SU-DHL-6 (cell line): ENCODE results near the gene SDR39U1.

ENCODE experiments used
- H2AFZ ChIP-seq: fragments of 200-600 bp; sonication (generic); 2 replicates; pipeline ENCODE4 v1.6.1; 2014; ENCODE audit warnings: low read depth, mild to moderate bottlenecking, moderate library complexity, mixed read lengths, antibody characterized with exemption, low read length; ENCODE audit not compliant: severe bottlenecking
- H3F3A ChIP-seq: fragments of 200-600 bp; shearing (Covaris generic); 2 replicates; pipeline ENCODE4 v1.6.0; 2016; ENCODE audit warnings: antibody characterized with exemption, mild to moderate bottlenecking; ENCODE audit not compliant: insufficient read depth
- H3K27ac ChIP-seq: fragments of 200-600 bp; sonication (generic); 2 replicates; pipeline ENCODE4 v1.5.1; 2016; ENCODE audit warnings: low read depth, mild to moderate bottlenecking, low read length, moderate library complexity, mixed read lengths
- H3K27me3 ChIP-seq: fragments of 200-600 bp; sonication (generic), shearing (Covaris generic); 2 replicates; pipeline ENCODE4 v1.6.0; 2014; ENCODE audit warnings: mild to moderate bottlenecking, low read length
- H3K36me3 ChIP-seq: fragments of 200-600 bp; sonication (generic); 2 replicates; pipeline ENCODE4 v1.6.1; 2014; ENCODE audit warnings: mild to moderate bottlenecking, low read length, mixed read lengths
- H3K4me2 ChIP-seq: fragments of 300-600, 200-600 bp; shearing (Covaris generic), sonication (generic); 2 replicates; pipeline ENCODE4 v1.6.0; 2014; ENCODE audit warnings: low read length, low read depth, mild to moderate bottlenecking; ENCODE audit not compliant: poor library complexity, severe bottlenecking
- H3K4me3 ChIP-seq: fragments of 200-600 bp; sonication (generic); 2 replicates; pipeline ENCODE4 v1.5.1; 2014; ENCODE audit warnings: antibody characterized with exemption, low read length, mild to moderate bottlenecking, mixed read lengths; ENCODE audit not compliant: insufficient read depth, poor library complexity, severe bottlenecking
- H3K79me2 ChIP-seq: fragments of 200-600 bp; sonication (generic); 2 replicates; pipeline ENCODE4 v1.6.1; 2014; ENCODE audit warnings: mild to moderate bottlenecking, low read length, moderate library complexity; ENCODE audit not compliant: insufficient read depth
- H3K9ac ChIP-seq: fragments of 200-600 bp; sonication (generic); 2 replicates; pipeline ENCODE4 v1.7.0; 2014; ENCODE audit warnings: mild to moderate bottlenecking, low read length
- H3K9me2 ChIP-seq: fragments of 200-600 bp; sonication (generic); replicated peaks from 2 replicates; pipeline ENCODE4 v1.6.1; 2014; ENCODE audit warnings: low read length; ENCODE audit not compliant: insufficient read depth
- H3K9me3 ChIP-seq: fragments of 200-600 bp; sonication (generic); 2 replicates; pipeline ENCODE4 v1.6.1; 2014; ENCODE audit warnings: low read length, mixed read lengths; ENCODE audit not compliant: insufficient read depth
- H4K20me1 ChIP-seq: fragments of 200-600 bp; sonication (generic); 2 replicates; pipeline ENCODE4 v1.6.1; 2014; ENCODE audit warnings: low read depth, mild to moderate bottlenecking, antibody characterized with exemption, low read length, moderate library complexity, mixed read lengths
- EZH2phosphoT487 ChIP-seq: fragments of 200-600 bp; sonication (generic), shearing (Covaris generic); conservative IDR thresholded peaks from 2 replicates; pipeline ENCODE4 v1.6.1; 2018; ENCODE audit warnings: mild to moderate bottlenecking, antibody characterized with exemption, low read length, moderate library complexity, mixed read lengths
- TF ChIP-seq, protein P1 (sequence below): fragments of 200-600 bp; sonication (generic); IDR thresholded peaks from one replicate; pipeline ENCODE4 v1.5.1; 2017; ENCODE audit warnings: antibody characterized with exemption, mild to moderate bottlenecking, low read length, moderate library complexity; ENCODE audit not compliant: insufficient read depth, poor library complexity, severe bottlenecking

SDR39U1 gene

DNA sequence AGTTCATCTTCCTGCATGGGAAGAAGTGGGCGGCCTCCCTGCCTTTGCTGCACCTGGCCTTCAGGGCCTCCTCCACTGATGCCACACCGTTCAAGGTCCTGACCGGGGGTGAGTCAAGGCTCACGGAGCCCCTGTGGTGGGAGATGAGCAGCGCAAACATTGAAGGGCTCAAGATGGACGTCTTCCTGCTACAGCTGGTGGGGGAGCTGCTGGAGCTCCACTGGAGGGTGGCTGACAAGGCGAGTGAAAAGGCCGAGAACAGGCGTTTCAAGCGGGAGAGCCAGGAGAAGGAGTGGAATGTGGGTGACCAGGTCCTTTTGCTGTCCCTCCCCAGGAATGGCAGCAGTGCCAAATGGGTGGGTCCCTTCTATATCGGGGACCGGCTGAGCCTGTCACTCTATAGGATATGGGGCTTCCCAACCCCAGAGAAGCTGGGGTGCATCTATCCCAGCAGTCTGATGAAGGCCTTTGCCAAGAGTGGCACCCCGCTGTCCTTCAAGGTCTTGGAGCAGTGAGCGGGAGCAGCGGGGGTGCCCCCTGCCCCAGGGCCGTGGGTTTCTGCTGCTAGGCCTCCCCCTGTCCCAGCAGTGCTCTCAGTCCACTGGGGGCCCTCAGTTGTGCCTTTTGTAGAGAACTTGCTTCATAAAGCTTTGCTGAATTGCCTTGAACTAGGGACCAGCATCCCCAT lies 25.5 kb downstream of the SDR39U1 start:
- H3K9ac ChIP-seq: no peak overlapping the region
- TF ChIP-seq EZH2phosphoT487: no peak
- TF ChIP-seq, protein P1, sequence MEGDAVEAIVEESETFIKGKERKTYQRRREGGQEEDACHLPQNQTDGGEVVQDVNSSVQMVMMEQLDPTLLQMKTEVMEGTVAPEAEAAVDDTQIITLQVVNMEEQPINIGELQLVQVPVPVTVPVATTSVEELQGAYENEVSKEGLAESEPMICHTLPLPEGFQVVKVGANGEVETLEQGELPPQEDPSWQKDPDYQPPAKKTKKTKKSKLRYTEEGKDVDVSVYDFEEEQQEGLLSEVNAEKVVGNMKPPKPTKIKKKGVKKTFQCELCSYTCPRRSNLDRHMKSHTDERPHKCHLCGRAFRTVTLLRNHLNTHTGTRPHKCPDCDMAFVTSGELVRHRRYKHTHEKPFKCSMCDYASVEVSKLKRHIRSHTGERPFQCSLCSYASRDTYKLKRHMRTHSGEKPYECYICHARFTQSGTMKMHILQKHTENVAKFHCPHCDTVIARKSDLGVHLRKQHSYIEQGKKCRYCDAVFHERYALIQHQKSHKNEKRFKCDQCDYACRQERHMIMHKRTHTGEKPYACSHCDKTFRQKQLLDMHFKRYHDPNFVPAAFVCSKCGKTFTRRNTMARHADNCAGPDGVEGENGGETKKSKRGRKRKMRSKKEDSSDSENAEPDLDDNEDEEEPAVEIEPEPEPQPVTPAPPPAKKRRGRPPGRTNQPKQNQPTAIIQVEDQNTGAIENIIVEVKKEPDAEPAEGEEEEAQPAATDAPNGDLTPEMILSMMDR: no peak
- H3K27me3 ChIP-seq: no peaks in the 10 kb centered on the region
- H3K79me2 ChIP-seq: no peaks in the 10 kb centered on the region
- H3F3A ChIP-seq: no peaks in the 10 kb centered on the region
- no peaks in the 10 kb centered on the region for H4K20me1 ChIP-seq
- H3K27ac ChIP-seq: no peak overlapping the region
- no peak overlapping the region for H3K4me2 ChIP-seq
- no peaks in the 10 kb centered on the region for H3K9me3 ChIP-seq
- no peak overlapping the region for H3K4me3 ChIP-seq
- H2AFZ ChIP-seq: no peak overlapping the region
- H3K9me2 ChIP-seq: no peaks in the 10 kb centered on the region
- no peaks in the 10 kb centered on the region for H3K36me3 ChIP-seq

DNA sequence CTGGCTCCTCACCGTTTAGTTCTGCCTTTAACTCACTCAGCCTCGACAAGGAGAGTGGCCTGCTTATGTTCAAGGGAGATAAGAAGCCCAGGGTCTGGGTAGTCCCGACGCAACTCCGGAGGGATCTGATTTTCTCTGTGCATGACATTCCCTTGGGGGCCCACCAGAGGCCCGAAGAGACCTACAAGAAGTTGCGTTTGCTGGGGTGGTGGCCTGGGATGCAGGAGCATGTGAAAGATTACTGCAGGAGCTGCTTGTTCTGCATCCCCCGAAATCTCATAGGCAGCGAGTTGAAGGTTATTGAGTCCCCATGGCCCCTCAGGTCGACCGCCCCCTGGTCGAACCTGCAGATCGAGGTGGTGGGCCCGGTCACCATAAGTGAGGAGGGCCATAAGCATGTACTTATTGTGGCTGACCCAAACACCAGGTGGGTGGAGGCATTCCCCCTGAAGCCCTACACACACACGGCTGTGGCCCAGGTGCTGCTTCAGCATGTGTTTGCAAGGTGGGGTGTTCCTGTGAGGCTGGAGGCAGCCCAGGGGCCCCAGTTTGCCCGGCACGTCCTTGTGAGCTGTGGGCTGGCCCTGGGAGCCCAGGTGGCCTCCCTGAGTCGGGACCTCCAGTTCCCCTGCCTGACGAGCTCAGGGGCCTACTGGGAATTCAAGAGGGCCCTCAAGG lies 26.2 kb downstream of the SDR39U1 start:
- Histone ChIP-seq H3K9me2 (no peaks in the 10 kb centered on the region), H3F3A (no peaks in the 10 kb centered on the region), H3K27me3 (no peaks in the 10 kb centered on the region), H4K20me1 (no peaks in the 10 kb centered on the region), H3K36me3 (no peaks in the 10 kb centered on the region), H3K9ac (no peak overlapping the region), H3K79me2 (no peaks in the 10 kb centered on the region), H3K9me3 (no peaks in the 10 kb centered on the region), H3K27ac (no peak overlapping the region), H3K4me3 (no peak overlapping the region), H2AFZ (no peak overlapping the region), H3K4me2 (no peak overlapping the region)
- TF ChIP-seq EZH2phosphoT487: no peak
- TF ChIP-seq, protein P1: no peak

DNA sequence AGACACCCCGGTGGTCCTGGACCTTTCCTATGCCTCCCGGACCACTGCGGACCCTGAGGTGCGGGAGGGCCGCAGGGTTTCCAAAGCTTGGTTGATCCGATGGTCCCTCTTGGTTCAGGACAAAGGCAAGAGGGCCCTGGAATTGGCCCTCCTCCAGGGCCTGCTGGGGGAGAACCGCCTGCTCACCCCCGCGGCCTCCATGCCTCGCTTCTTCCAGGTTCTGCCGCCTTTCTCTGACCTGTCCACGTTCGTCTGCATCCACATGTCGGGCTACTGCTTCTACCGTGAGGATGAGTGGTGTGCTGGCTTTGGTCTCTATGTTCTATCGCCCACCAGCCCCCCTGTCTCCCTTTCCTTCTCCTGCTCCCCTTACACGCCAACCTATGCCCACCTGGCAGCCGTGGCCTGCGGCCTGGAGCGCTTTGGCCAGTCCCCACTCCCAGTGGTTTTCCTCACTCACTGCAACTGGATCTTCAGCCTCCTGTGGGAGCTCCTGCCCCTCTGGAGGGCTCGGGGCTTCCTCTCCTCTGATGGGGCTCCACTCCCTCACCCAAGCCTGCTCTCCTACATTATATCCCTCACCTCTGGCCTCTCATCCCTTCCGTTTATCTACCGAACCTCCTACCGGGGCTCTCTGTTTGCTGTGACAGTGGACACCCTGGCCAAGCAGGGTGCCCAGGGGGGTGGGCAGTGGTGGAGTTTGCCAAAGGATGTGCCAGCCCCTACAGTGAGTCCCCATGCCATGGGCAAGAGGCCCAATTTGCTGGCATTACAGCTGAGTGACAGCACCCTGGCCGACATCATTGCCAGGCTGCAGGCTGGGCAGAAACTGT lies 26.9 kb downstream of the SDR39U1 start:
- Histone ChIP-seq H3K27me3 (no peaks in the 10 kb centered on the region), H3K9me3 (no peaks in the 10 kb centered on the region), H2AFZ (no peak overlapping the region), H3K9ac (no peak overlapping the region), H3K36me3 (no peaks in the 10 kb centered on the region), H3K79me2 (no peaks in the 10 kb centered on the region), H3F3A (no peaks in the 10 kb centered on the region), H3K27ac (no peak overlapping the region), H3K4me3 (no peak overlapping the region), H3K9me2 (no peaks in the 10 kb centered on the region), H3K4me2 (no peak overlapping the region), H4K20me1 (no peaks in the 10 kb centered on the region)
- TF ChIP-seq EZH2phosphoT487: no peak
- TF ChIP-seq, protein P1: no peak
